ENCODE data around the gene PRKAG2. TPM values are rescaled to one million over a fixed set of nuclear protein-coding genes. Genes with fewer than 3 reads are reported as not detected.
A peak's percentile ranks its signal among the peaks of the same experiment; 100 is the strongest.

PRKAG2 gene
- total RNA-seq, 4 donors from 2014 or later: 8.9 to 35.1 (median 13.6) TPM

- Histone ChIP-seq H3K36me3 (no peaks in the 10 kb centered on the region), H3K9me3 (no peaks in the 10 kb centered on the region), H3K4me1 (peaks cover 10 to 72% (median 48%) of the 10 kb centered on the region in 3 donors), H3K27me3 (no peaks in the 10 kb centered on the region), H3K4me3 (no peak overlapping the region), H3K27ac (peak overlapping the region in 3 of 4 donors; percentile 75 to 88 (median 80))
- no peak for DNase-seq
- WGBS, 2 donors: 85 to 93% methylated on average over 9 to 12 of the region's 13 CpGs
- intact Hi-C loops (cut with DNase I): loop anchor here (10.0 kb wide), 1 partner anchor 392 kb away; no protein-coding TSS in a partner anchor
- TF ChIP-seq POLR2A (IDR thresholded peaks at IDR 0.05): no peak
- TF ChIP-seq, protein P1, sequence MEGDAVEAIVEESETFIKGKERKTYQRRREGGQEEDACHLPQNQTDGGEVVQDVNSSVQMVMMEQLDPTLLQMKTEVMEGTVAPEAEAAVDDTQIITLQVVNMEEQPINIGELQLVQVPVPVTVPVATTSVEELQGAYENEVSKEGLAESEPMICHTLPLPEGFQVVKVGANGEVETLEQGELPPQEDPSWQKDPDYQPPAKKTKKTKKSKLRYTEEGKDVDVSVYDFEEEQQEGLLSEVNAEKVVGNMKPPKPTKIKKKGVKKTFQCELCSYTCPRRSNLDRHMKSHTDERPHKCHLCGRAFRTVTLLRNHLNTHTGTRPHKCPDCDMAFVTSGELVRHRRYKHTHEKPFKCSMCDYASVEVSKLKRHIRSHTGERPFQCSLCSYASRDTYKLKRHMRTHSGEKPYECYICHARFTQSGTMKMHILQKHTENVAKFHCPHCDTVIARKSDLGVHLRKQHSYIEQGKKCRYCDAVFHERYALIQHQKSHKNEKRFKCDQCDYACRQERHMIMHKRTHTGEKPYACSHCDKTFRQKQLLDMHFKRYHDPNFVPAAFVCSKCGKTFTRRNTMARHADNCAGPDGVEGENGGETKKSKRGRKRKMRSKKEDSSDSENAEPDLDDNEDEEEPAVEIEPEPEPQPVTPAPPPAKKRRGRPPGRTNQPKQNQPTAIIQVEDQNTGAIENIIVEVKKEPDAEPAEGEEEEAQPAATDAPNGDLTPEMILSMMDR (IDR thresholded peaks at IDR 0.05): no peak
Measured at GRCh38 chr7:151756866-151757265, 120.0 kb downstream of the PRKAG2 start.

- no peak for DNase-seq
- no peaks in the 10 kb centered on the region for H3K36me3 ChIP-seq
- intact Hi-C loops (cut with DNase I): loop anchor here (10.0 kb wide), 1 partner anchor 391 kb away; no protein-coding TSS in a partner anchor
Measured at GRCh38 chr7:151756076-151756731, 120.7 kb downstream of the PRKAG2 start.

GRCh38 chr7:151755131-151755801 is 121.6 kb downstream of the PRKAG2 start:
- Histone ChIP-seq H3K27me3 (no peaks in the 10 kb centered on the region), H3K4me3 (no peak overlapping the region), H3K9me3 (no peaks in the 10 kb centered on the region), H3K27ac (peak overlapping the region; percentile 57 to 88 (median 78)), H3K36me3 (no peaks in the 10 kb centered on the region), H3K4me1 (peaks cover 10 to 62% (median 48%) of the 10 kb centered on the region in 3 donors)
- intact Hi-C loops (cut with DNase I): loop anchor here (10.0 kb wide), 1 partner anchor 390 kb away; no protein-coding TSS in a partner anchor
- DNase-seq: no peak
- 64 to 74% methylated on average over 5 to 7 of the region's 11 CpGs for WGBS, 2 donors
- TF ChIP-seq, protein P1 (IDR thresholded peaks at IDR 0.05): no peak
- no peak for TF ChIP-seq POLR2A (IDR thresholded peaks at IDR 0.05)

More at GRCh38 chr7:151756076-151756731, 120.7 kb downstream of the PRKAG2 start:
- Histone ChIP-seq H3K4me3 (no peak overlapping the region), H3K27ac (peak overlapping the region; percentile 2 to 88 (median 78)), H3K9me3 (no peaks in the 10 kb centered on the region), H3K27me3 (no peaks in the 10 kb centered on the region), H3K4me1 (peaks cover 10 to 70% (median 48%) of the 10 kb centered on the region in 3 donors)
- TF ChIP-seq, protein P1 (IDR thresholded peaks at IDR 0.05): no peak
- no peak for TF ChIP-seq POLR2A (IDR thresholded peaks at IDR 0.05)
- 73 to 80% methylated on average over 8 of the region's 19 CpGs for WGBS, 2 donors

- H3K4me3 ChIP-seq: no peak overlapping the region
- H3K27ac ChIP-seq: peak overlapping the region; percentile 57 to 88 (median 78)
- H3K4me1 ChIP-seq: peaks cover 10 to 59% (median 48%) of the 10 kb centered on the region in 3 donors
- H3K27me3 ChIP-seq: no peaks in the 10 kb centered on the region
- no peaks in the 10 kb centered on the region for H3K36me3 ChIP-seq
- no peak for TF ChIP-seq POLR2A (IDR thresholded peaks at IDR 0.05)
- TF ChIP-seq, protein P1 (IDR thresholded peaks at IDR 0.05): no peak
- WGBS, 2 donors: 43 to 79% methylated on average over 4 to 13 of the region's 17 CpGs
- no peaks in the 10 kb centered on the region for H3K9me3 ChIP-seq
- DNase-seq: no peak
- intact Hi-C loops (cut with DNase I): loop anchor here (10.0 kb wide), 1 partner anchor 390 kb away; no protein-coding TSS in a partner anchor
Measured at GRCh38 chr7:151754688-151755130, 122.2 kb downstream of the PRKAG2 start.
